NK-92 (cell line): ENCODE measurements around the gene KCP.

Experiments
- DNase-seq: peaks from one replicate; lab custom pipeline; 2025; ENCODE audit not compliant: unreplicated experiment; lab: John Stamatoyannopoulos, UW

The KCP gene

GRCh38 chr7:128876127-128876526 lies 34.4 kb downstream of the KCP start:
- no peak for DNase-seq

GRCh38 chr7:128875523-128875948 lies 35.0 kb downstream of the KCP start:
- DNase-seq = no peak

GRCh38 chr7:128874140-128875031 lies 36.1 kb downstream of the KCP start:
- no peak for DNase-seq

GRCh38 chr7:128873234-128873633 lies 37.3 kb downstream of the KCP start:
- no peak for DNase-seq

GRCh38 chr7:128872394-128872824 lies 38.1 kb downstream of the KCP start:
- no peak for DNase-seq

GRCh38 chr7:128871050-128871449 lies 39.5 kb downstream of the KCP start:
- no peak for DNase-seq

- no peak for DNase-seq
Measured at GRCh38 chr7:128869944-128870285, 40.6 kb downstream of the KCP start.

GRCh38 chr7:128869138-128869943 lies 41.2 kb downstream of the KCP start:
- DNase-seq = no peak

- DNase-seq = no peak
Measured at GRCh38 chr7:128868624-128869137, 41.8 kb downstream of the KCP start.

GRCh38 chr7:128867842-128868623 lies 42.5 kb downstream of the KCP start:
- no peak for DNase-seq

GRCh38 chr7:128867241-128867640 lies 43.3 kb downstream of the KCP start:
- DNase-seq = no peak

- DNase-seq = no peak
Measured at GRCh38 chr7:128865996-128866877, 44.3 kb downstream of the KCP start.

- DNase-seq = no peak
Measured at GRCh38 chr7:128865303-128865702, 45.2 kb downstream of the KCP start.

- no peak for DNase-seq
Measured at GRCh38 chr7:128863433-128863989, 47.0 kb downstream of the KCP start.

- peak; percentile 95 for DNase-seq
Measured at GRCh38 chr7:128862571-128863432, 47.7 kb downstream of the KCP start, which contains the start of gene ATP6V1F. ATP6V1F (plus strand) TSS chr7:128862856; CDS start chr7:128862905, 49 bp downstream.

- DNase-seq = no peak
Measured at GRCh38 chr7:128861957-128862570, 48.4 kb downstream of the KCP start.

- DNase-seq = no peak
Measured at GRCh38 chr7:128860158-128861073, 50.1 kb downstream of the KCP start.
